Thyroid gland (tissue), 4 donors: Measurements from ENCODE around the gene PAX3.

ENCODE experiments used
- POLR2A ChIP-seq, 2 donors: fragments of 450-650 bp; IDR thresholded peaks; one replicate each; pipeline ENCODE4 v1.6.1; 2017; ENCODE audit warnings: antibody characterized with exemption in 2 of 2, mild to moderate bottlenecking in 2 of 2, moderate library complexity in 1 of 2
- TF ChIP-seq, protein P1 (sequence below), 6 experiments: fragments of 200-600 bp in 3 of 6; fragments of 450-650 bp in 3 of 6; sonication (generic) in 3 of 6; IDR thresholded peaks; one replicate each; pipeline ENCODE4 v1.5.1; 2016 to 2019; ENCODE audit warnings: antibody characterized with exemption in 6 of 6, mild to moderate bottlenecking in 2 of 6, inconsistent platforms in 1 of 6, moderate library complexity in 1 of 6

GRCh38 chr2:222264791-222265320, 33.9 kb downstream of the PAX3 start:
- TF ChIP-seq, protein P1, sequence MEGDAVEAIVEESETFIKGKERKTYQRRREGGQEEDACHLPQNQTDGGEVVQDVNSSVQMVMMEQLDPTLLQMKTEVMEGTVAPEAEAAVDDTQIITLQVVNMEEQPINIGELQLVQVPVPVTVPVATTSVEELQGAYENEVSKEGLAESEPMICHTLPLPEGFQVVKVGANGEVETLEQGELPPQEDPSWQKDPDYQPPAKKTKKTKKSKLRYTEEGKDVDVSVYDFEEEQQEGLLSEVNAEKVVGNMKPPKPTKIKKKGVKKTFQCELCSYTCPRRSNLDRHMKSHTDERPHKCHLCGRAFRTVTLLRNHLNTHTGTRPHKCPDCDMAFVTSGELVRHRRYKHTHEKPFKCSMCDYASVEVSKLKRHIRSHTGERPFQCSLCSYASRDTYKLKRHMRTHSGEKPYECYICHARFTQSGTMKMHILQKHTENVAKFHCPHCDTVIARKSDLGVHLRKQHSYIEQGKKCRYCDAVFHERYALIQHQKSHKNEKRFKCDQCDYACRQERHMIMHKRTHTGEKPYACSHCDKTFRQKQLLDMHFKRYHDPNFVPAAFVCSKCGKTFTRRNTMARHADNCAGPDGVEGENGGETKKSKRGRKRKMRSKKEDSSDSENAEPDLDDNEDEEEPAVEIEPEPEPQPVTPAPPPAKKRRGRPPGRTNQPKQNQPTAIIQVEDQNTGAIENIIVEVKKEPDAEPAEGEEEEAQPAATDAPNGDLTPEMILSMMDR (IDR thresholded peaks at IDR 0.05), result no peak
- no peak for TF ChIP-seq POLR2A (IDR thresholded peaks at IDR 0.05)
